NCI-H460 (cell line): Measurements from ENCODE around the gene SLC27A4. TPM values are rescaled to one million over a fixed set of nuclear protein-coding genes. Genes with fewer than 3 reads are reported as not detected.

Experiments used
- total RNA-seq: library from RNA; depleted of rRNA; stranded (reverse); fragments of >200 nt; shearing (Covaris generic); gene quantifications from 2 replicates; pipeline ENCODE4 v1.2.3, GENCODE V29; 2014; rRNA removed

Gene SLC27A4
- total RNA-seq, 1 experiment from 2014 or later: 27.1 TPM

Other genes with a start within 250 kb of the SLC27A4 start
- 76.6 and 80.3 TPM in 2 replicates for gene PTGES2, start 212.8 kb upstream of the SLC27A4 start, total RNA-seq
- gene LCN2, start 191.1 kb upstream of the SLC27A4 start, total RNA-seq: not detected in 2 replicates
- 86.7 and 113 TPM in 2 replicates for gene BBLN, start 180.3 kb upstream of the SLC27A4 start, total RNA-seq
- gene CIZ1, start 149.0 kb upstream of the SLC27A4 start, total RNA-seq: 51.0 and 56.6 TPM in 2 replicates
- gene DNM1, start 137.1 kb upstream of the SLC27A4 start, total RNA-seq: 1.0 and 1.2 TPM in 2 replicates
- 47.4 and 65.4 TPM in 2 replicates for gene GOLGA2, start 64.5 kb upstream of the SLC27A4 start, total RNA-seq
- gene SWI5, start 64.3 kb upstream of the SLC27A4 start, total RNA-seq: 48.0 and 54.0 TPM in 2 replicates
- 25.7 and 30.7 TPM in 2 replicates for gene TRUB2, start 18.1 kb upstream of the SLC27A4 start, total RNA-seq
- 48.8 and 54.0 TPM in 2 replicates for gene COQ4, start 17.7 kb upstream of the SLC27A4 start, total RNA-seq
- 52.5 and 64.7 TPM in 2 replicates for gene URM1, start 30.8 kb downstream of the SLC27A4 start, total RNA-seq
- 13.6 and 13.9 TPM in 2 replicates for gene CERCAM, start 80.3 kb downstream of the SLC27A4 start, total RNA-seq
- 39.4 and 47.2 TPM in 2 replicates for gene ODF2, start 115.5 kb downstream of the SLC27A4 start, total RNA-seq
- 31.6 and 36.6 TPM in 2 replicates for gene GLE1, start 164.2 kb downstream of the SLC27A4 start, total RNA-seq
- 136 and 162 TPM in 2 replicates for gene SPTAN1, start 212.1 kb downstream of the SLC27A4 start, total RNA-seq